Sigmoid colon (tissue), 4 donors: Measurements from ENCODE around the gene CASP2.
A peak's percentile ranks its signal among the peaks of the same experiment; 100 is the strongest.

Source experiments
- CTCF ChIP-seq, 4 experiments: fragments of 450-650 bp in 3 of 4; fragments of 200-600 bp in 1 of 4; IDR thresholded peaks; one replicate each; pipeline ENCODE4 v1.5.1; 2016 to 2019; ENCODE audit warnings: antibody characterized with exemption in 4 of 4, mild to moderate bottlenecking in 3 of 4, moderate library complexity in 2 of 4
- POLR2AphosphoS5 ChIP-seq, 4 donors: sonication (generic); formaldehyde crosslinking; IDR thresholded peaks; one replicate each; pipeline ENCODE4 v1.6.1; 2017; ENCODE audit warnings: antibody characterized with exemption in 4 of 4

- TF ChIP-seq POLR2AphosphoS5 (IDR thresholded peaks at IDR 0.05): no peak
- peak; percentile 28 to 72 (median 65) for TF ChIP-seq CTCF (IDR thresholded peaks at IDR 0.05)
These were observed 17.4 kb downstream of the CASP2 start for GRCh38 chr7:143305423-143306070.
